Liver (tissue), 9 donors: Measurements from ENCODE around the gene ITCH. TPM values are rescaled to one million over a fixed set of nuclear protein-coding genes. Genes with fewer than 3 reads are reported as not detected.

Experiments used
- DNase-seq: peaks from one replicate; pipeline ENCODE4 v3.0.0-alpha.2; 2017; ENCODE audit warnings: low spot score
- H3K27ac ChIP-seq, 2 donors: one replicate each; pipeline ENCODE4 v1.7.0; 2013; ENCODE audit warnings: inconsistent platforms in 2 of 2, low read length in 2 of 2, control low read depth in 1 of 2, low read depth in 1 of 2, mild to moderate bottlenecking in 1 of 2
- H3K27me3 ChIP-seq, 4 donors: one replicate each; pipeline versions ENCODE4 v1.6.1 to v1.7.0; 2013; ENCODE audit warnings: low read length in 3 of 4, inconsistent platforms in 1 of 4, mild to moderate bottlenecking in 1 of 4, moderate library complexity in 1 of 4; ENCODE audit not compliant: control insufficient read depth in 4 of 4, insufficient read depth in 4 of 4
- H3K36me3 ChIP-seq, 4 donors: one replicate each; pipeline versions ENCODE4 v1.6.1 to v1.7.0; 2013; ENCODE audit warnings: low read length in 3 of 4, mild to moderate bottlenecking in 3 of 4, low read depth in 1 of 4, moderate library complexity in 1 of 4; ENCODE audit not compliant: control insufficient read depth in 4 of 4, insufficient read depth in 3 of 4
- H3K4me1 ChIP-seq, 4 donors: one replicate each; pipeline versions ENCODE4 v1.6.1 to v1.7.0; 2013; ENCODE audit warnings: low read length in 3 of 4, mild to moderate bottlenecking in 3 of 4, moderate library complexity in 1 of 4; ENCODE audit not compliant: control insufficient read depth in 4 of 4, insufficient read depth in 4 of 4
- H3K4me3 ChIP-seq, 3 donors: one replicate each; pipeline versions ENCODE4 v1.6.1 to v1.7.0; 2013; ENCODE audit warnings: low read length in 3 of 3, control low read depth in 1 of 3, low read depth in 1 of 3, mild to moderate bottlenecking in 1 of 3
- H3K9ac ChIP-seq, 2 donors: one replicate each; pipeline ENCODE4 v1.7.0; 2013; ENCODE audit warnings: low read length in 2 of 2, mild to moderate bottlenecking in 2 of 2, moderate library complexity in 2 of 2, control low read depth in 1 of 2, low read depth in 1 of 2
- H3K9me3 ChIP-seq, 4 donors: one replicate each; pipeline versions ENCODE4 v1.6.1 to v1.7.0; 2013; ENCODE audit warnings: low read length in 3 of 4; ENCODE audit not compliant: control insufficient read depth in 4 of 4
- ATF3 ChIP-seq: IDR thresholded peaks from 2 replicates; pipeline ENCODE4 v1.6.1; 2016; ENCODE audit warnings: antibody characterized with exemption
- CTCF ChIP-seq: fragments of 150-350 bp; IDR thresholded peaks from 2 replicates; pipeline ENCODE4 v1.5.1; 2017; ENCODE audit warnings: improper control_type of control experiment, low read depth, low read length; ENCODE audit not compliant: missing input control
- FOXA1 ChIP-seq: IDR thresholded peaks from 2 replicates; pipeline ENCODE4 v1.6.1; 2016; ENCODE audit warnings: antibody characterized with exemption
- GABPA ChIP-seq, 2 donors: IDR thresholded peaks in 1 of 2; conservative IDR thresholded peaks in 1 of 2; 2 replicates each; pipeline ENCODE4 v1.6.1; 2016; ENCODE audit warnings: antibody characterized with exemption in 2 of 2, mild to moderate bottlenecking in 1 of 2, moderate library complexity in 1 of 2
- HNF4A ChIP-seq, 2 donors: conservative IDR thresholded peaks; 2 replicates each; pipeline ENCODE4 v1.6.1; 2016; ENCODE audit warnings: antibody characterized with exemption in 2 of 2, mild to moderate bottlenecking in 2 of 2
- HNF4G ChIP-seq: IDR thresholded peaks from 2 replicates; pipeline ENCODE4 v1.6.1; 2016; ENCODE audit warnings: antibody characterized with exemption
- MAX ChIP-seq: IDR thresholded peaks from 2 replicates; pipeline ENCODE4 v1.6.1; 2016; ENCODE audit warnings: antibody characterized with exemption
- RAD21 ChIP-seq, 2 donors: IDR thresholded peaks; 2 replicates each; pipeline ENCODE4 v1.6.1; 2016; ENCODE audit warnings: antibody characterized with exemption in 2 of 2, mild to moderate bottlenecking in 2 of 2
- SP1 ChIP-seq: IDR thresholded peaks from 2 replicates; pipeline ENCODE4 v1.6.1; 2018; ENCODE audit warnings: antibody characterized with exemption, mild to moderate bottlenecking
- TAF1 ChIP-seq: conservative IDR thresholded peaks from 2 replicates; pipeline ENCODE4 v1.6.1; 2016; ENCODE audit warnings: antibody characterized with exemption, mild to moderate bottlenecking
- YY1 ChIP-seq: IDR thresholded peaks from 2 replicates; pipeline ENCODE4 v1.6.1; 2016; ENCODE audit warnings: antibody characterized with exemption, mild to moderate bottlenecking
- ZBTB33 ChIP-seq: IDR thresholded peaks from 2 replicates; pipeline ENCODE4 v1.6.1; 2016; ENCODE audit warnings: antibody characterized with exemption
- WGBS: extraction: QIAGEN DNeasy Blood & Tissue Kit; methylation state at CpG from one replicate; pipeline ENCODE4 v1.1.7; 2013; 5-methylcytosine and 5-hydroxymethylcytosine counted together
- polyA plus RNA-seq, 2 donors: library from polyadenylated mRNA; stranded (reverse) in 1 of 2; unstranded in 1 of 2; fragments of 200-250 nt in 1 of 2; fragments of >200 nt in 1 of 2; fragmentation: Nextera tagmentation in 1 of 2; extraction: Ambion mirVana in 1 of 2; gene quantifications; one replicate each; pipeline versions ENCODE4 v1.2.1 to v1.2.3, GENCODE V29; 2013 to 2015
- total RNA-seq, 2 donors: library from RNA; depleted of rRNA; stranded (reverse); fragments of >200 nt; gene quantifications; one replicate each; pipeline ENCODE4 v1.2.3, GENCODE V29; 2014
- donor health status: healthy.
- donor health status: healthy.
- donor health status: healthy.
- donor health status: healthy.
- donor health status: healthy.

Gene ITCH
- total and polyA plus RNA-seq, 4 donors = 14.3 to 85.3 (median 25.8) TPM

- Histone ChIP-seq H3K9me3 (no peaks in the 10 kb centered on the region), H3K27me3 (no peaks in the 10 kb centered on the region), H3K27ac (peak overlapping the region in 1 of 2 donors; percentile 34), H3K4me1 (peaks cover 2 to 36% (median 30%) of the 10 kb centered on the region in 4 donors), H3K36me3 (peaks cover 0 to 5% (median 3%) of the 10 kb centered on the region in 4 donors), H3K4me3 (no peak overlapping the region), H3K9ac (no peak overlapping the region)
- no peak for DNase-seq
- TF ChIP-seq TAF1 (no peak), GABPA (IDR thresholded peaks at IDR 0.05 in 1 of 2, conservative IDR thresholded peaks at IDR 0.05 in 1 of 2) (no peak), YY1 (peak; percentile 37), ZBTB33 (no peak), HNF4A (conservative IDR thresholded peaks at IDR 0.05) (peak in 1 of 2 donors; percentile 46)
- 42% methylated on average over 5 of the region's 5 CpGs for WGBS
These were observed 12.9 kb downstream of the ITCH start for GRCh38 chr20:34375977-34376430.

- no peak for DNase-seq
- H3K9ac ChIP-seq = no peak overlapping the region
- H3K36me3 ChIP-seq = peaks cover 0 to 5% (median 3%) of the 10 kb centered on the region in 4 donors
- TF ChIP-seq MAX = no peak
- no peak for TF ChIP-seq ATF3
- TF ChIP-seq RAD21 (IDR thresholded peaks at IDR 0.05) = no peak
- no peak for TF ChIP-seq ZBTB33
- no peak for TF ChIP-seq HNF4G
- no peak for TF ChIP-seq SP1
- TF ChIP-seq TAF1 = no peak
- TF ChIP-seq CTCF = no peak
- TF ChIP-seq FOXA1 = no peak
- no peaks in the 10 kb centered on the region for H3K27me3 ChIP-seq
- H3K9me3 ChIP-seq = no peaks in the 10 kb centered on the region
- 93% methylated on average over 16 of the region's 16 CpGs for WGBS
- H3K27ac ChIP-seq = no peak overlapping the region
- no peak overlapping the region for H3K4me3 ChIP-seq
- peaks cover 8 to 46% (median 38%) of the 10 kb centered on the region in 4 donors for H3K4me1 ChIP-seq
These were observed 14.2 kb downstream of the ITCH start for GRCh38 chr20:34377072-34377847.
